HG03108 (cell line): ENCODE results near the gene STYXL1.
"Not testable (repeated sequence)": the region's sequence is repeated elsewhere in the genome, so short reads cannot be mapped to it uniquely, and the experiment has no call there.

Source experiments
- ATAC-seq: cut with Tn5 transposase; IDR thresholded peaks from one replicate; pipeline ENCODE4 v1.9.1; 2021; ENCODE audit warnings: moderate library complexity; ENCODE audit not compliant: unreplicated experiment

STYXL1 gene

GRCh38 chr7:76066716-76067503, 19.1 kb upstream of the STYXL1 start:
- no peak for ATAC-seq

- no peak for ATAC-seq
Measured at GRCh38 chr7:76065016-76065612, 17.3 kb upstream of the STYXL1 start.

GRCh38 chr7:76064208-76064970, 16.6 kb upstream of the STYXL1 start:
- ATAC-seq = no peak

GRCh38 chr7:76063525-76063924, 15.7 kb upstream of the STYXL1 start:
- no peak for ATAC-seq

GRCh38 chr7:76063114-76063513, 15.3 kb upstream of the STYXL1 start:
- no peak for ATAC-seq

- no peak for ATAC-seq
Measured at GRCh38 chr7:76062254-76062653, 14.5 kb upstream of the STYXL1 start.

- ATAC-seq = no peak
Measured at GRCh38 chr7:76060842-76061241, 13.0 kb upstream of the STYXL1 start.

- not testable (repeated sequence) for ATAC-seq
Measured at GRCh38 chr7:76058745-76059144, 10.9 kb upstream of the STYXL1 start.

- ATAC-seq = no peak
Measured at GRCh38 chr7:76057813-76058145, 10.0 kb upstream of the STYXL1 start.

GRCh38 chr7:76057103-76057812, 9.5 kb upstream of the STYXL1 start:
- no peak for ATAC-seq

- ATAC-seq = no peak
Measured at GRCh38 chr7:76056241-76056640, 8.4 kb upstream of the STYXL1 start.

GRCh38 chr7:76054123-76055120, 6.6 kb upstream of the STYXL1 start:
- ATAC-seq = no peak

GRCh38 chr7:76053461-76053860, 5.7 kb upstream of the STYXL1 start:
- no peak for ATAC-seq

GRCh38 chr7:76052681-76053080, 4.9 kb upstream of the STYXL1 start:
- ATAC-seq = not testable (repeated sequence)

GRCh38 chr7:76051840-76052239, 4.0 kb upstream of the STYXL1 start:
- no peak for ATAC-seq

GRCh38 chr7:76050545-76050944, 2.7 kb upstream of the STYXL1 start:
- ATAC-seq = no peak

GRCh38 chr7:76049295-76049694, 1.5 kb upstream of the STYXL1 start:
- ATAC-seq = no peak

- ATAC-seq = no peak
Measured at GRCh38 chr7:76048668-76048988, 828 bp upstream of the STYXL1 start.

GRCh38 chr7:76047305-76047810, 442 bp downstream of the STYXL1 start:
- no peak for ATAC-seq

- ATAC-seq = no peak
Measured at GRCh38 chr7:76044375-76044865, 3.4 kb downstream of the STYXL1 start.
